ENCODE measurements around the gene OTOG. TPM values are rescaled to one million over a fixed set of nuclear protein-coding genes. Genes with fewer than 3 reads are reported as not detected.

The OTOG gene
- total RNA-seq, 1 experiment from 2014 or later, result 0.35 TPM

DNA sequence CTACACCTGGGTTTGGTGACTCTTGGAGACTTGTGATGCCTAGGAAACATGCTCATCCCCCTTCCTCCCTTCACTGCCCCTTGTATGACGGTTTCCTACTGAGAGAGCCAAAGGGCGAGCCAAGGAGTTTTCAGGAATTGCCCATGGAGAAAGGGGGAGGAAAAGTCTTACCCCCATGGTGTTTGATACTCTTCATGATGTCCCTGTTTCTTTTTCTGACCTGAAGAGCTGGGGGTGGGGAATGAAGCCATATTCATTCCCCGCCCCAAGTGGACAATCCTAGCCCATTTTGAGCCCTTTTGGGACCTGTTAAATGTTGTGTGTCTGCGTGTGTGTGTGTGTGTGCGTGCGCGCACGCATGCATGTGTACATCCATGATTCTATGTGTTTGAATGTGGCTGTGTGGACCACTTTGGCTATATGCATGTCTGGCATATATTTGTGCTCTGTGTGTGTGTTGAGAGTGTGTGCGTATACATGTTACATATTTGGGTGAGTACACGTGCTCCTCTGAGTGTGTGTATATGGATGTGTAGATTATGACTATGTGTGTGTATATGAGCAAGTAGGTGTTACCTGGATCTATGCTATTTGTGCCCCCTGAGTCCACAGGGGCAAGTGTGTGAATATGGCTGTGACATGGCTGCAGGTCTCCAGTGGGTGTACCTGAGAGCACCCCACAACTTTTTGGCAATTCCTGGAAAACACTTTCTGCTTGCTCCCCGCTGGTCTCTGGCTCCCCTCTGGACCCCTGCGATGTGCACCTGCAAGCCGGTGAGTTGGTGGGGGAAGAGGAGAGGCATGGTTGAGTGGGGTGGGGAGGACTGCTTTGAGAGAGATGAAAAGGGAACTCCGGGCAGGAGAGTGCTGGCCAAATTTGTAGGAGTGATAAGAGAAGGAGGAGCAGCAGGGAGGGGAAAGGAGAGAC is 24.6 kb downstream of the OTOG start:
- Mint-ChIP-seq H3K27ac (peak overlapping the region in 1 of 3 experiments; percentile 23; a peak in 1 of 7 replicates), H3K27me3 (ENCODE audit: low read depth) (peaks cover 5% of the 10 kb centered on the region)
- DNase-seq, result peak; percentile 12

More for the DNA sequence above, 24.6 kb downstream of the OTOG start:
- Histone ChIP-seq H2BK5ac (ENCODE audit: insufficient read length, low read length) (no peak overlapping the region), H3K27me3 (ENCODE audit: insufficient read depth, low read length) (no peaks in the 10 kb centered on the region), H4K20me1 (ENCODE audit: control insufficient read depth, insufficient read depth, insufficient read length) (no peaks in the 10 kb centered on the region), H3K9ac (ENCODE audit: extremely low read depth, insufficient read length, low read length) (no peak overlapping the region), H3K4me2 (ENCODE audit: insufficient read depth, insufficient read length, low read length) (no peak overlapping the region), H3T11ph (ENCODE audit: low read length) (no peak overlapping the region), H3K4ac (ENCODE audit: low read depth, low read length) (no peak overlapping the region), H2BK12ac (ENCODE audit: insufficient read length, low read depth, low read length) (no peak overlapping the region), H3K23me2 (ENCODE audit: insufficient read length, low read depth, low read length, poor library complexity, severe bottlenecking) (no peaks in the 10 kb centered on the region), H2AK5ac (ENCODE audit: insufficient read length, low read length) (no peak overlapping the region), H3K14ac (ENCODE audit: insufficient read depth, low read length) (no peak overlapping the region), H2BK20ac (ENCODE audit: low read depth, low read length, poor library complexity, severe bottlenecking) (no peak overlapping the region), H2BK15ac (ENCODE audit: low read depth, low read length) (no peak overlapping the region), H3K23ac (ENCODE audit: insufficient read length, low read depth, low read length) (no peak overlapping the region), H4K5ac (ENCODE audit: insufficient read length, low read depth, low read length) (no peak overlapping the region), H4K8ac (replicated peaks; ENCODE audit: insufficient read length, low read depth, low read length) (no peak overlapping the region), H3K56ac (ENCODE audit: insufficient read length, low read depth, low read length) (no peak overlapping the region), H3K79me1 (ENCODE audit: insufficient read depth, low read depth, low read length, poor library complexity, severe bottlenecking) (no peaks in the 10 kb centered on the region), H4K91ac (ENCODE audit: insufficient read length, low read depth, low read length) (no peak overlapping the region), H3K9me3 (ENCODE audit: control insufficient read depth, low read depth, low read length) (no peaks in the 10 kb centered on the region), H2AFZ (ENCODE audit: low read length) (no peak overlapping the region), H3K4me1 (ENCODE audit: insufficient read depth, low read length) (no peaks in the 10 kb centered on the region), H3K27ac (ENCODE audit: insufficient read length, low read depth, low read length) (no peak overlapping the region), H3K18ac (ENCODE audit: insufficient read length, low read depth, low read length) (no peak overlapping the region), H2BK120ac (ENCODE audit: low read depth, low read length, poor library complexity, severe bottlenecking) (no peak overlapping the region), H3K79me2 (ENCODE audit: insufficient read depth, low read length) (no peaks in the 10 kb centered on the region)
- peaks cover 10 to 28% of the 10 kb centered on the region in 2 experiments for H3K4me1 Mint-ChIP-seq
- no peaks in the 10 kb centered on the region for H3K36me3 Mint-ChIP-seq (ENCODE audit: insufficient read depth in 1 of 3, low read depth in 3 of 3)
- TF ChIP-seq, protein P1, sequence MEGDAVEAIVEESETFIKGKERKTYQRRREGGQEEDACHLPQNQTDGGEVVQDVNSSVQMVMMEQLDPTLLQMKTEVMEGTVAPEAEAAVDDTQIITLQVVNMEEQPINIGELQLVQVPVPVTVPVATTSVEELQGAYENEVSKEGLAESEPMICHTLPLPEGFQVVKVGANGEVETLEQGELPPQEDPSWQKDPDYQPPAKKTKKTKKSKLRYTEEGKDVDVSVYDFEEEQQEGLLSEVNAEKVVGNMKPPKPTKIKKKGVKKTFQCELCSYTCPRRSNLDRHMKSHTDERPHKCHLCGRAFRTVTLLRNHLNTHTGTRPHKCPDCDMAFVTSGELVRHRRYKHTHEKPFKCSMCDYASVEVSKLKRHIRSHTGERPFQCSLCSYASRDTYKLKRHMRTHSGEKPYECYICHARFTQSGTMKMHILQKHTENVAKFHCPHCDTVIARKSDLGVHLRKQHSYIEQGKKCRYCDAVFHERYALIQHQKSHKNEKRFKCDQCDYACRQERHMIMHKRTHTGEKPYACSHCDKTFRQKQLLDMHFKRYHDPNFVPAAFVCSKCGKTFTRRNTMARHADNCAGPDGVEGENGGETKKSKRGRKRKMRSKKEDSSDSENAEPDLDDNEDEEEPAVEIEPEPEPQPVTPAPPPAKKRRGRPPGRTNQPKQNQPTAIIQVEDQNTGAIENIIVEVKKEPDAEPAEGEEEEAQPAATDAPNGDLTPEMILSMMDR (conservative IDR thresholded peaks at IDR 0.05), result no peak
- no peaks in the 10 kb centered on the region for H3K9me3 Mint-ChIP-seq
- WGBS (ENCODE audit: extremely low coverage, insufficient read length, low lambda C conversion rate), result no CpG with 5 or more reads among the region's 14 CpGs
- no peak overlapping the region for H3K4me3 Mint-ChIP-seq
